H1 (cell line): Measurements from ENCODE around the gene CDS2.

Experiments used
- CTBP2 ChIP-seq: IDR thresholded peaks from 2 replicates; pipeline ENCODE4 v1.7.0; 2011; ENCODE audit warnings: borderline replicate concordance, mild to moderate bottlenecking, moderate library complexity, mixed read lengths, low read length; ENCODE audit not compliant: insufficient read depth, insufficient read length
- CTCF ChIP-seq, 3 experiments: IDR thresholded peaks; 1 replicate in 2 of 3; 2 replicates in 1 of 3; pipeline versions ENCODE4 v1.5.1 to v1.6.1; 2011; ENCODE audit warnings: low read length in 3 of 3, mild to moderate bottlenecking in 3 of 3, inconsistent platforms in 2 of 3, low read depth in 1 of 3, moderate library complexity in 1 of 3; ENCODE audit not compliant: insufficient read depth in 1 of 3; ENCODE audit errors: control extremely low read depth in 1 of 3
- EGR1 ChIP-seq: IDR thresholded peaks from 2 replicates; pipeline ENCODE4 v1.6.1; 2011; ENCODE audit warnings: low read depth, low read length, borderline replicate concordance
- EZH2 ChIP-seq: fragments of 200-600 bp; sonication (generic); IDR thresholded peaks from 2 replicates; pipeline ENCODE4 v1.7.1; 2012; ENCODE audit warnings: low read depth, mild to moderate bottlenecking, moderate library complexity, low read length, inconsistent platforms; ENCODE audit not compliant: severe bottlenecking
- GTF2F1 ChIP-seq: IDR thresholded peaks from 2 replicates; pipeline ENCODE4 v1.6.1; 2012; ENCODE audit warnings: low read depth, low read length, improper control_type of control experiment, borderline replicate concordance
- JUN ChIP-seq: IDR thresholded peaks from 2 replicates; pipeline ENCODE4 v1.6.1; 2011; ENCODE audit warnings: low read depth, mild to moderate bottlenecking, improper control_type of control experiment, low read length
- JUND ChIP-seq: IDR thresholded peaks from 2 replicates; pipeline ENCODE4 v1.6.1; 2011; ENCODE audit warnings: mild to moderate bottlenecking, improper control_type of control experiment, low read length
- POLR2A ChIP-seq, 2 experiments: IDR thresholded peaks; 1 replicate in 1 of 2; 2 replicates in 1 of 2; pipeline ENCODE4 v1.6.1; 2011; ENCODE audit warnings: low read depth in 2 of 2, low read length in 2 of 2, mild to moderate bottlenecking in 2 of 2; ENCODE audit errors: control extremely low read depth in 1 of 2
- SAP30 ChIP-seq: fragments of 300-600 bp; sonication (generic); IDR thresholded peaks from 2 replicates; pipeline ENCODE4 v1.7.1; 2012; ENCODE audit warnings: low read length, moderate library complexity, mild to moderate bottlenecking, inconsistent platforms; ENCODE audit not compliant: insufficient read depth, insufficient replicate concordance
- SIRT6 ChIP-seq: IDR thresholded peaks from one replicate; pipeline ENCODE4 v1.7.1; 2012; ENCODE audit warnings: low read length, inconsistent platforms
- SIX5 ChIP-seq: IDR thresholded peaks from 2 replicates; pipeline ENCODE4 v1.6.1; 2011; ENCODE audit warnings: mild to moderate bottlenecking, low read depth, low read length
- SP1 ChIP-seq: IDR thresholded peaks from 2 replicates; pipeline ENCODE4 v1.6.1; 2011; ENCODE audit warnings: low read depth, low read length
- SP2 ChIP-seq: IDR thresholded peaks from 2 replicates; pipeline ENCODE4 v1.6.1; 2012; ENCODE audit warnings: mild to moderate bottlenecking, low read length, inconsistent platforms
- ZNF274 ChIP-seq: IDR thresholded peaks from 2 replicates; pipeline ENCODE4 v1.7.0; 2012; ENCODE audit warnings: low read length, borderline replicate concordance; ENCODE audit errors: extremely low read depth

- no peak for TF ChIP-seq CTCF (IDR thresholded peaks at IDR 0.05; ENCODE audit: control extremely low read depth in 1 of 3, insufficient read depth in 1 of 3, low read depth in 1 of 3, low read length in 3 of 3)
- TF ChIP-seq CTBP2, result no peak
- TF ChIP-seq SP1, result no peak
- TF ChIP-seq EZH2, result no peak
- TF ChIP-seq ZNF274, result no peak
- TF ChIP-seq SAP30, result no peak
- TF ChIP-seq JUN, result no peak
- TF ChIP-seq POLR2A (IDR thresholded peaks at IDR 0.05; ENCODE audit: control extremely low read depth in 1 of 2, low read depth in 2 of 2, low read length in 2 of 2), result no peak
- TF ChIP-seq SIRT6, result no peak
- no peak for TF ChIP-seq SIX5
- no peak for TF ChIP-seq GTF2F1
- no peak for TF ChIP-seq EGR1
- TF ChIP-seq JUND, result no peak
- TF ChIP-seq SP2, result no peak
Observed at GRCh38 chr20:5171064-5171789, 44.4 kb downstream of the CDS2 start.
